ENCODE data around the gene GALE.

GALE gene

GRCh38 chr1:23810818-23811540 is 10.4 kb upstream of the GALE start:
- no peak overlapping the region for H3K18ac ChIP-seq (ENCODE audit: low read length)
- H3K4me2 ChIP-seq (ENCODE audit: insufficient read depth, low read length, poor library complexity, severe bottlenecking), result no peak overlapping the region
- H2BK5ac ChIP-seq (ENCODE audit: low read length), result no peak overlapping the region
- peak; percentile 40 for DNase-seq (ENCODE audit: low spot score)
- H3K27me3 ChIP-seq (ENCODE audit: control insufficient read depth in 3 of 3, insufficient read depth in 3 of 3, low read depth in 1 of 3, low read length in 3 of 3), result no peaks in the 10 kb centered on the region
- H4K91ac ChIP-seq (ENCODE audit: low read depth, low read length, poor library complexity), result no peak overlapping the region
- WGBS, 2 donors (ENCODE audit: extremely low coverage in 2 of 2, insufficient read length in 2 of 2, insufficient replicate concordance in 1 of 2), result no CpG with 5 or more reads among the region's 3 CpGs
- H3K27ac ChIP-seq (replicated peaks; ENCODE audit: low read length), result no peak overlapping the region
- H2BK120ac ChIP-seq (ENCODE audit: low read depth, low read length), result no peak overlapping the region
- H3K4ac ChIP-seq (ENCODE audit: low read length), result no peak overlapping the region
- H2AFZ ChIP-seq (ENCODE audit: low read length), result no peak overlapping the region
- no peak overlapping the region for H3K23ac ChIP-seq (ENCODE audit: low read depth, low read length, poor library complexity)
- H4K8ac ChIP-seq (ENCODE audit: low read depth, low read length), result no peak overlapping the region
- peaks cover 0 to 2% of the 10 kb centered on the region in 2 donors for H3K4me1 ChIP-seq (ENCODE audit: control insufficient read depth in 2 of 2, insufficient read depth in 1 of 2, low read depth in 1 of 2, low read length in 2 of 2)
- H2AK5ac ChIP-seq (ENCODE audit: low read depth, low read length), result no peak overlapping the region
- no peaks in the 10 kb centered on the region for H3K9me3 ChIP-seq (replicated peaks in 1 of 2; ENCODE audit: control insufficient read depth in 2 of 2, insufficient read depth in 1 of 2, low read depth in 1 of 2, low read length in 2 of 2)
- H3K9ac ChIP-seq (ENCODE audit: low read depth, low read length, poor library complexity), result no peak overlapping the region
- H2BK12ac ChIP-seq (ENCODE audit: low read length), result no peak overlapping the region
- peaks cover 2% of the 10 kb centered on the region for H3K79me1 ChIP-seq (ENCODE audit: low read depth, low read length)
- peaks cover 22 to 38% of the 10 kb centered on the region in 2 donors for H3K36me3 ChIP-seq (replicated peaks in 1 of 2; ENCODE audit: control insufficient read depth in 2 of 2, insufficient read depth in 2 of 2, low read length in 2 of 2)
- H2BK15ac ChIP-seq (ENCODE audit: low read length), result no peak overlapping the region
- H3K4me3 ChIP-seq (ENCODE audit: low read length in 2 of 2), result no peak overlapping the region
- no peak overlapping the region for H3K14ac ChIP-seq (ENCODE audit: low read length)

- Histone ChIP-seq H3K4ac (ENCODE audit: low read length) (no peak overlapping the region), H4K8ac (ENCODE audit: low read depth, low read length) (no peak overlapping the region), H2BK5ac (ENCODE audit: low read length) (no peak overlapping the region), H3K4me3 (ENCODE audit: low read length in 2 of 2) (no peak overlapping the region), H2BK120ac (ENCODE audit: low read depth, low read length) (no peak overlapping the region), H2AFZ (ENCODE audit: low read length) (no peak overlapping the region), H3K27me3 (ENCODE audit: control insufficient read depth in 3 of 3, insufficient read depth in 3 of 3, low read depth in 1 of 3, low read length in 3 of 3) (no peaks in the 10 kb centered on the region), H3K9me3 (replicated peaks in 1 of 2; ENCODE audit: control insufficient read depth in 2 of 2, insufficient read depth in 1 of 2, low read depth in 1 of 2, low read length in 2 of 2) (no peaks in the 10 kb centered on the region), H3K27ac (replicated peaks; ENCODE audit: low read length) (no peak overlapping the region), H3K23ac (ENCODE audit: low read depth, low read length, poor library complexity) (no peak overlapping the region), H3K4me2 (ENCODE audit: insufficient read depth, low read length, poor library complexity, severe bottlenecking) (no peak overlapping the region), H3K14ac (ENCODE audit: low read length) (no peak overlapping the region), H3K18ac (ENCODE audit: low read length) (no peak overlapping the region), H3K36me3 (replicated peaks in 1 of 2; ENCODE audit: control insufficient read depth in 2 of 2, insufficient read depth in 2 of 2, low read length in 2 of 2) (peaks cover 18 to 31% of the 10 kb centered on the region in 2 donors), H2BK12ac (ENCODE audit: low read length) (no peak overlapping the region), H3K9ac (ENCODE audit: low read depth, low read length, poor library complexity) (no peak overlapping the region), H2AK5ac (ENCODE audit: low read depth, low read length) (no peak overlapping the region), H4K91ac (ENCODE audit: low read depth, low read length, poor library complexity) (no peak overlapping the region), H3K4me1 (ENCODE audit: control insufficient read depth in 2 of 2, insufficient read depth in 1 of 2, low read depth in 1 of 2, low read length in 2 of 2) (peaks cover 0 to 2% of the 10 kb centered on the region in 2 donors), H2BK15ac (ENCODE audit: low read length) (no peak overlapping the region), H3K79me1 (ENCODE audit: low read depth, low read length) (peaks cover 2% of the 10 kb centered on the region)
- no CpG with 5 or more reads among the region's 6 CpGs for WGBS, 2 donors (ENCODE audit: extremely low coverage in 2 of 2, insufficient read length in 2 of 2, insufficient replicate concordance in 1 of 2)
- DNase-seq (ENCODE audit: low spot score), result no peak
These were observed 9.2 kb upstream of the GALE start for GRCh38 chr1:23809751-23810171.

GRCh38 chr1:23807453-23807852 is 6.9 kb upstream of the GALE start:
- Histone ChIP-seq H3K36me3 (replicated peaks in 1 of 2; ENCODE audit: control insufficient read depth in 2 of 2, insufficient read depth in 2 of 2, low read length in 2 of 2) (peaks cover 11 to 21% of the 10 kb centered on the region in 2 donors), H3K4me3 (ENCODE audit: low read length in 2 of 2) (no peak overlapping the region), H3K27me3 (ENCODE audit: control insufficient read depth in 3 of 3, insufficient read depth in 3 of 3, low read depth in 1 of 3, low read length in 3 of 3) (no peaks in the 10 kb centered on the region), H3K4ac (ENCODE audit: low read length) (no peak overlapping the region), H3K18ac (ENCODE audit: low read length) (no peak overlapping the region), H2BK12ac (ENCODE audit: low read length) (no peak overlapping the region), H2BK5ac (ENCODE audit: low read length) (no peak overlapping the region), H3K9me3 (replicated peaks in 1 of 2; ENCODE audit: control insufficient read depth in 2 of 2, insufficient read depth in 1 of 2, low read depth in 1 of 2, low read length in 2 of 2) (no peaks in the 10 kb centered on the region), H3K14ac (ENCODE audit: low read length) (no peak overlapping the region), H2AK5ac (ENCODE audit: low read depth, low read length) (no peak overlapping the region), H3K23ac (ENCODE audit: low read depth, low read length, poor library complexity) (no peak overlapping the region), H3K4me1 (ENCODE audit: control insufficient read depth in 2 of 2, insufficient read depth in 1 of 2, low read depth in 1 of 2, low read length in 2 of 2) (peaks cover 0 to 2% of the 10 kb centered on the region in 2 donors), H4K91ac (ENCODE audit: low read depth, low read length, poor library complexity) (no peak overlapping the region), H4K8ac (ENCODE audit: low read depth, low read length) (no peak overlapping the region), H3K9ac (ENCODE audit: low read depth, low read length, poor library complexity) (no peak overlapping the region), H3K27ac (replicated peaks; ENCODE audit: low read length) (no peak overlapping the region), H2AFZ (ENCODE audit: low read length) (no peak overlapping the region), H2BK120ac (ENCODE audit: low read depth, low read length) (no peak overlapping the region), H3K4me2 (ENCODE audit: insufficient read depth, low read length, poor library complexity, severe bottlenecking) (no peak overlapping the region), H2BK15ac (ENCODE audit: low read length) (no peak overlapping the region), H3K79me1 (ENCODE audit: low read depth, low read length) (no peaks in the 10 kb centered on the region)
- no peak for DNase-seq (ENCODE audit: low spot score)
- no CpG with 5 or more reads among the region's 3 CpGs for WGBS, 2 donors (ENCODE audit: extremely low coverage in 2 of 2, insufficient read length in 2 of 2, insufficient replicate concordance in 1 of 2)

- H3K4me2 ChIP-seq (ENCODE audit: insufficient read depth, low read length, poor library complexity, severe bottlenecking), result no peak overlapping the region
- no peaks in the 10 kb centered on the region for H3K79me1 ChIP-seq (ENCODE audit: low read depth, low read length)
- no peaks in the 10 kb centered on the region for H3K27me3 ChIP-seq (ENCODE audit: control insufficient read depth in 3 of 3, insufficient read depth in 3 of 3, low read depth in 1 of 3, low read length in 3 of 3)
- H2BK120ac ChIP-seq (ENCODE audit: low read depth, low read length), result no peak overlapping the region
- H3K4me3 ChIP-seq (ENCODE audit: low read length in 2 of 2), result no peak overlapping the region
- no peaks in the 10 kb centered on the region for H3K9me3 ChIP-seq (replicated peaks in 1 of 2; ENCODE audit: control insufficient read depth in 2 of 2, insufficient read depth in 1 of 2, low read depth in 1 of 2, low read length in 2 of 2)
- no peak overlapping the region for H3K4ac ChIP-seq (ENCODE audit: low read length)
- H3K4me1 ChIP-seq (ENCODE audit: control insufficient read depth in 2 of 2, insufficient read depth in 1 of 2, low read depth in 1 of 2, low read length in 2 of 2), result peaks cover 0 to 2% of the 10 kb centered on the region in 2 donors
- H2BK5ac ChIP-seq (ENCODE audit: low read length), result no peak overlapping the region
- WGBS, 2 donors (ENCODE audit: extremely low coverage in 2 of 2, insufficient read length in 2 of 2, insufficient replicate concordance in 1 of 2), result no CpG with 5 or more reads among the region's 6 CpGs
- peaks cover 10 to 19% of the 10 kb centered on the region in 2 donors for H3K36me3 ChIP-seq (replicated peaks in 1 of 2; ENCODE audit: control insufficient read depth in 2 of 2, insufficient read depth in 2 of 2, low read length in 2 of 2)
- no peak overlapping the region for H2AK5ac ChIP-seq (ENCODE audit: low read depth, low read length)
- no peak overlapping the region for H2AFZ ChIP-seq (ENCODE audit: low read length)
- H3K27ac ChIP-seq (replicated peaks; ENCODE audit: low read length), result no peak overlapping the region
- no peak for DNase-seq (ENCODE audit: low spot score)
- no peak overlapping the region for H3K14ac ChIP-seq (ENCODE audit: low read length)
- no peak overlapping the region for H4K8ac ChIP-seq (ENCODE audit: low read depth, low read length)
- H3K18ac ChIP-seq (ENCODE audit: low read length), result no peak overlapping the region
- H3K9ac ChIP-seq (ENCODE audit: low read depth, low read length, poor library complexity), result no peak overlapping the region
- H4K91ac ChIP-seq (ENCODE audit: low read depth, low read length, poor library complexity), result no peak overlapping the region
- H2BK12ac ChIP-seq (ENCODE audit: low read length), result no peak overlapping the region
- H2BK15ac ChIP-seq (ENCODE audit: low read length), result no peak overlapping the region
- no peak overlapping the region for H3K23ac ChIP-seq (ENCODE audit: low read depth, low read length, poor library complexity)
These were observed 5.7 kb upstream of the GALE start for GRCh38 chr1:23806280-23806679.

Data from neuronal stem cell (in vitro differentiated cells).